Left lung (tissue), 10 donors: ENCODE data around the gene CYB5R2. TPM values are rescaled to one million over a fixed set of nuclear protein-coding genes. Genes with fewer than 3 reads are reported as not detected.

Experiments
- ATAC-seq: fragments of 200-7000 bp; cut with Tn5 transposase; one replicate; pipeline ENCODE4 v1.9.1; 2020; ENCODE audit warnings: moderate library complexity
- DNase-seq, 4 donors: peaks; one replicate each; pipeline ENCODE4 v3.0.0-alpha.2; 2013 to 2020
- H3K27ac ChIP-seq, 2 donors: fragments of 200-600 bp; sonication (generic) in 1 of 2; one replicate each; pipeline versions ENCODE4 v1.5.0 to v1.8.0; 2020 to 2021
- H3K27me3 ChIP-seq, 2 donors: fragments of 200-600 bp; sonication (generic) in 1 of 2; one replicate each; pipeline versions ENCODE4 v1.5.0 to v1.8.0; 2020 to 2021
- H3K36me3 ChIP-seq, 2 donors: fragments of 200-600 bp; sonication (generic) in 1 of 2; one replicate each; pipeline versions ENCODE4 v1.5.0 to v1.8.0; 2020 to 2021
- H3K4me1 ChIP-seq, 2 donors: fragments of 200-600 bp; one replicate each; pipeline ENCODE4 v1.8.0; 2021
- H3K4me3 ChIP-seq, 2 donors: fragments of 200-600 bp; sonication (generic) in 1 of 2; one replicate each; pipeline versions ENCODE4 v1.5.0 to v1.8.0; 2020 to 2021; ENCODE audit warnings: mild to moderate bottlenecking in 1 of 2
- H3K9me3 ChIP-seq, 2 donors: fragments of 200-600 bp; sonication (generic) in 1 of 2; one replicate each; pipeline versions ENCODE4 v1.5.0 to v1.8.0; 2020 to 2021
- CTCF ChIP-seq, 2 donors: fragments of 200-600 bp; sonication (generic) in 1 of 2; IDR thresholded peaks; one replicate each; pipeline versions ENCODE4 v1.5.0 to v1.8.0; 2021; ENCODE audit warnings: antibody characterized with exemption in 2 of 2
- intact Hi-C, 2 donors: fragments of 100-400 bp; cut with DNase I; formaldehyde crosslinking; loops; one replicate each; pipeline versions ENCODE4 v1.11.2 to v1.14.2; 2022
- polyA plus RNA-seq, 6 donors: library from polyadenylated mRNA; unstranded; fragments of 120-200 nt; gene quantifications; one replicate each; pipeline ENCODE4 v1.2.1, GENCODE V29; 2013; ENCODE audit not compliant: insufficient read length in 6 of 6
- total RNA-seq, 2 donors: library from RNA; stranded (reverse); fragmentation: NEBNext Ultra II Directional; extraction: Animal tissue kit (Norgen Biotek cat#: 25700); gene quantifications; one replicate each; pipeline ENCODE4 v1.2.1, GENCODE V29; 2021
- donor health status: DM: no; HTN: yes; CAD: no.
- donor health status: DM: no; HTN: no; CAD: no.

Gene CYB5R2
- total and polyA plus RNA-seq, 8 donors, result 7.9 to 22.4 (median 17.3) TPM

- Histone ChIP-seq H3K4me1 (no peaks in the 10 kb centered on the region), H3K27me3 (no peaks in the 10 kb centered on the region), H3K36me3 (peaks cover 3 to 46% of the 10 kb centered on the region in 2 donors), H3K9me3 (no peaks in the 10 kb centered on the region), H3K27ac (no peak overlapping the region), H3K4me3 (no peak overlapping the region)
- DNase-seq, result no peak
- no peak for TF ChIP-seq CTCF (IDR thresholded peaks at IDR 0.05)
- intact Hi-C loops, result no loop called here
- ATAC-seq, result no peak
These were observed 25.0 kb downstream of the CYB5R2 start for GRCh38 chr11:7648264-7648663.

GRCh38 chr11:7646866-7647265, 26.4 kb downstream of the CYB5R2 start:
- DNase-seq (no peak), ATAC-seq (no peak)
- Histone ChIP-seq H3K4me3 (no peak overlapping the region), H3K27me3 (no peaks in the 10 kb centered on the region), H3K4me1 (no peaks in the 10 kb centered on the region), H3K27ac (no peak overlapping the region), H3K9me3 (no peaks in the 10 kb centered on the region), H3K36me3 (peaks cover 3 to 40% of the 10 kb centered on the region in 2 donors)
- intact Hi-C loops, result no loop called here
- TF ChIP-seq CTCF (IDR thresholded peaks at IDR 0.05), result no peak

GRCh38 chr11:7645206-7645605, 28.1 kb downstream of the CYB5R2 start:
- ATAC-seq (no peak), DNase-seq (peak in 1 of 4 donors; percentile 11)
- Histone ChIP-seq H3K4me1 (no peaks in the 10 kb centered on the region), H3K27ac (no peak overlapping the region), H3K27me3 (no peaks in the 10 kb centered on the region), H3K4me3 (no peak overlapping the region), H3K9me3 (no peaks in the 10 kb centered on the region), H3K36me3 (peaks cover 3 to 43% of the 10 kb centered on the region in 2 donors)
- TF ChIP-seq CTCF (IDR thresholded peaks at IDR 0.05), result no peak
- intact Hi-C loops, result no loop called here

- H3K36me3 ChIP-seq, result peaks cover 3 to 25% of the 10 kb centered on the region in 2 donors
- DNase-seq (no peak), ATAC-seq (no peak)
- no peaks in the 10 kb centered on the region for H3K27me3 ChIP-seq
- H3K4me1 ChIP-seq, result peaks cover 0 to 7% of the 10 kb centered on the region in 2 donors
- no peak for TF ChIP-seq CTCF (IDR thresholded peaks at IDR 0.05)
- H3K9me3 ChIP-seq, result no peaks in the 10 kb centered on the region
- H3K27ac ChIP-seq, result no peak overlapping the region
- H3K4me3 ChIP-seq, result no peak overlapping the region
- intact Hi-C loops, result no loop called here
These were observed 30.0 kb downstream of the CYB5R2 start for GRCh38 chr11:7643314-7643713.

GRCh38 chr11:7642747-7643146, 30.6 kb downstream of the CYB5R2 start:
- DNase-seq (no peak), ATAC-seq (no peak)
- H3K27me3 ChIP-seq, result no peaks in the 10 kb centered on the region
- H3K27ac ChIP-seq, result no peak overlapping the region
- peaks cover 0 to 7% of the 10 kb centered on the region in 2 donors for H3K4me1 ChIP-seq
- TF ChIP-seq CTCF (IDR thresholded peaks at IDR 0.05), result no peak
- no peak overlapping the region for H3K4me3 ChIP-seq
- peaks cover 3 to 24% of the 10 kb centered on the region in 2 donors for H3K36me3 ChIP-seq
- intact Hi-C loops, result no loop called here
- no peaks in the 10 kb centered on the region for H3K9me3 ChIP-seq
